ENCODE results near the gene TEKT5. TPM values are rescaled to one million over a fixed set of nuclear protein-coding genes. Genes with fewer than 3 reads are reported as not detected.
"Not testable (repeated sequence)": the region's sequence is repeated elsewhere in the genome, so short reads cannot be mapped to it uniquely, and the experiment has no call there.

TEKT5 gene
- total RNA-seq, 4 donors from 2014 or later = not detected

GRCh38 chr16:10681310-10682308, 13.1 kb downstream of the TEKT5 start:
- TF ChIP-seq POLR2AphosphoS5 (IDR thresholded peaks at IDR 0.05) (no peak), POLR2A (IDR thresholded peaks at IDR 0.05; ENCODE audit: low read depth) (no peak), CTCF (IDR thresholded peaks at IDR 0.05) (no peak), EP300 (IDR thresholded peaks at IDR 0.05) (no peak)

GRCh38 chr16:10679921-10680320, 14.8 kb downstream of the TEKT5 start:
- intact Hi-C loops (cut with DNase I) = no loop called here
- no peak overlapping the region for H3K4me3 ChIP-seq
- H3K9me3 ChIP-seq = no peaks in the 10 kb centered on the region
- no peaks in the 10 kb centered on the region for H3K4me1 ChIP-seq
- DNase-seq (ENCODE audit: extremely low spot score) = no peak
- H3K27ac ChIP-seq (replicated peaks in 1 of 4) = no peak overlapping the region
- peaks cover 0 to 26% (median 0%) of the 10 kb centered on the region in 4 donors for H3K27me3 ChIP-seq
- no peak for TF ChIP-seq POLR2AphosphoS5 (IDR thresholded peaks at IDR 0.05)
- TF ChIP-seq POLR2A (IDR thresholded peaks at IDR 0.05; ENCODE audit: low read depth) = no peak
- no peak for TF ChIP-seq EP300 (IDR thresholded peaks at IDR 0.05)
- no peak for TF ChIP-seq CTCF (IDR thresholded peaks at IDR 0.05)
- H3K36me3 ChIP-seq = no peaks in the 10 kb centered on the region

More at GRCh38 chr16:10681310-10682308, 13.1 kb downstream of the TEKT5 start:
- intact Hi-C loops (cut with DNase I) = no loop called here
- WGBS = 80% methylated on average over 29 of the region's 29 CpGs
- Histone ChIP-seq H3K9me3 (no peaks in the 10 kb centered on the region), H3K27ac (replicated peaks in 1 of 4) (no peak overlapping the region), H3K36me3 (no peaks in the 10 kb centered on the region), H3K4me3 (no peak overlapping the region), H3K27me3 (peaks cover 0 to 26% (median 0%) of the 10 kb centered on the region in 4 donors), H3K4me1 (no peaks in the 10 kb centered on the region)
- peak; percentile 66 for DNase-seq (ENCODE audit: extremely low spot score)

- intact Hi-C loops (cut with DNase I); H3K4me3 ChIP-seq; H3K4me1 ChIP-seq; DNase-seq (ENCODE audit: extremely low spot score); H3K9me3 ChIP-seq; H3K36me3 ChIP-seq; H3K27ac ChIP-seq (replicated peaks in 1 of 4): not testable (repeated sequence)
- H3K27me3 ChIP-seq = peaks cover 0 to 26% (median 0%) of the 10 kb centered on the region in 4 donors
- WGBS = 89% methylated on average over 7 of the region's 7 CpGs
Observed at GRCh38 chr16:10679441-10679840, 15.3 kb downstream of the TEKT5 start.

- H3K27ac ChIP-seq (replicated peaks in 1 of 4) = no peak overlapping the region
- H3K9me3 ChIP-seq = no peaks in the 10 kb centered on the region
- intact Hi-C loops (cut with DNase I) = no loop called here
- H3K4me1 ChIP-seq = no peaks in the 10 kb centered on the region
- no peak for TF ChIP-seq CTCF (IDR thresholded peaks at IDR 0.05)
- TF ChIP-seq EP300 (IDR thresholded peaks at IDR 0.05) = no peak
- no peak for TF ChIP-seq POLR2A (IDR thresholded peaks at IDR 0.05; ENCODE audit: low read depth)
- TF ChIP-seq POLR2AphosphoS5 (IDR thresholded peaks at IDR 0.05) = no peak
- H3K4me3 ChIP-seq = no peak overlapping the region
- H3K27me3 ChIP-seq = peaks cover 0 to 26% (median 0%) of the 10 kb centered on the region in 4 donors
- DNase-seq (ENCODE audit: extremely low spot score) = no peak
- WGBS = 72% methylated on average over 2 of the region's 2 CpGs
- no peaks in the 10 kb centered on the region for H3K36me3 ChIP-seq
Observed at GRCh38 chr16:10678655-10679054, 16.1 kb downstream of the TEKT5 start.

GRCh38 chr16:10676284-10676683, 18.4 kb downstream of the TEKT5 start:
- TF ChIP-seq CTCF (IDR thresholded peaks at IDR 0.05) = no peak
- TF ChIP-seq EP300 (IDR thresholded peaks at IDR 0.05) = no peak
- TF ChIP-seq POLR2A (IDR thresholded peaks at IDR 0.05; ENCODE audit: low read depth) = no peak
- TF ChIP-seq POLR2AphosphoS5 (IDR thresholded peaks at IDR 0.05) = no peak
- Histone ChIP-seq H3K27me3 (peaks cover 0 to 14% (median 0%) of the 10 kb centered on the region in 4 donors), H3K9me3 (no peaks in the 10 kb centered on the region), H3K4me1 (no peaks in the 10 kb centered on the region), H3K36me3 (no peaks in the 10 kb centered on the region), H3K4me3 (no peak overlapping the region), H3K27ac (replicated peaks in 1 of 4) (no peak overlapping the region)
- 79% methylated on average over 6 of the region's 6 CpGs for WGBS
- intact Hi-C loops (cut with DNase I) = no loop called here
- DNase-seq (ENCODE audit: extremely low spot score) = no peak

Data from esophagus muscularis mucosa (tissue), 4 donors.